ENCODE data around the gene SPATA31C1.

Gene SPATA31C1

GRCh38 chr9:87954230-87954629, 36.5 kb downstream of the SPATA31C1 start (continued):
- TF ChIP-seq ZNF565 (CRISPR knock-in tag; conservative IDR thresholded peaks at IDR 0.05; ENCODE audit: low read depth) (no peak), GLIS3 (CRISPR knock-in tag; IDR thresholded peaks at IDR 0.05) (no peak)

DNA sequence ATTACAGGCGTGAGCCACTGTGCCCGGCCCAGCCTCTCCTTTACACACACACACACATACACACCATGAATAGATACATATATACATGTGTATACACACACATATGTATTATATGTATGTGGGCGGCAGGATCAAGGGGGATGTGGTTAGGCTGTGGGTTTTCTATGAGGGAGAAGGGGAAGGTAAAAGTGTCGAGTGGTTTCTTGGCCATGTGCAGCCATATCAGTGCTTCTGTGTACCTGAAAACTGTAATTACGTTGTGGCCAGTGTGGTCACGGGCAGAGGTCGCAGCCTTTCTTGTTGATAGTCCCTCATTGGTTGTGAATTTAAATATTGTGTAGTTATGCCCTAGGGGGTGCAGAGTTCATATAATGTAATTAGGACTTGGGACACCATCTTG, 40.1 kb downstream of the SPATA31C1 start:
- ATAC-seq: no peak
- TF ChIP-seq, protein P1, sequence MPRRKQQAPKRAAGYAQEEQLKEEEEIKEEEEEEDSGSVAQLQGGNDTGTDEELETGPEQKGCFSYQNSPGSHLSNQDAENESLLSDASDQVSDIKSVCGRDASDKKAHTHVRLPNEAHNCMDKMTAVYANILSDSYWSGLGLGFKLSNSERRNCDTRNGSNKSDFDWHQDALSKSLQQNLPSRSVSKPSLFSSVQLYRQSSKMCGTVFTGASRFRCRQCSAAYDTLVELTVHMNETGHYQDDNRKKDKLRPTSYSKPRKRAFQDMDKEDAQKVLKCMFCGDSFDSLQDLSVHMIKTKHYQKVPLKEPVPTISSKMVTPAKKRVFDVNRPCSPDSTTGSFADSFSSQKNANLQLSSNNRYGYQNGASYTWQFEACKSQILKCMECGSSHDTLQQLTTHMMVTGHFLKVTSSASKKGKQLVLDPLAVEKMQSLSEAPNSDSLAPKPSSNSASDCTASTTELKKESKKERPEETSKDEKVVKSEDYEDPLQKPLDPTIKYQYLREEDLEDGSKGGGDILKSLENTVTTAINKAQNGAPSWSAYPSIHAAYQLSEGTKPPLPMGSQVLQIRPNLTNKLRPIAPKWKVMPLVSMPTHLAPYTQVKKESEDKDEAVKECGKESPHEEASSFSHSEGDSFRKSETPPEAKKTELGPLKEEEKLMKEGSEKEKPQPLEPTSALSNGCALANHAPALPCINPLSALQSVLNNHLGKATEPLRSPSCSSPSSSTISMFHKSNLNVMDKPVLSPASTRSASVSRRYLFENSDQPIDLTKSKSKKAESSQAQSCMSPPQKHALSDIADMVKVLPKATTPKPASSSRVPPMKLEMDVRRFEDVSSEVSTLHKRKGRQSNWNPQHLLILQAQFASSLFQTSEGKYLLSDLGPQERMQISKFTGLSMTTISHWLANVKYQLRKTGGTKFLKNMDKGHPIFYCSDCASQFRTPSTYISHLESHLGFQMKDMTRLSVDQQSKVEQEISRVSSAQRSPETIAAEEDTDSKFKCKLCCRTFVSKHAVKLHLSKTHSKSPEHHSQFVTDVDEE (CRISPR knock-in tag; IDR thresholded peaks at IDR 0.05): no peak
- TF ChIP-seq ZNF565 (CRISPR knock-in tag; conservative IDR thresholded peaks at IDR 0.05; ENCODE audit: low read depth) (no peak), ZNF8 (CRISPR knock-in tag; IDR thresholded peaks at IDR 0.05) (no peak), ESRRG (CRISPR knock-in tag; IDR thresholded peaks at IDR 0.05) (no peak), BACH2 (CRISPR knock-in tag; IDR thresholded peaks at IDR 0.05; ENCODE audit: borderline replicate concordance) (no peak), OSR1 (CRISPR knock-in tag; IDR thresholded peaks at IDR 0.05) (no peak), PATZ1 (CRISPR knock-in tag; IDR thresholded peaks at IDR 0.05; ENCODE audit: borderline replicate concordance) (no peak), ZNF70 (CRISPR knock-in tag; IDR thresholded peaks at IDR 0.05) (no peak), TOX (CRISPR knock-in tag; IDR thresholded peaks at IDR 0.05; ENCODE audit: borderline replicate concordance) (no peak), ARNTL (CRISPR knock-in tag; IDR thresholded peaks at IDR 0.05; ENCODE audit: borderline replicate concordance, low read depth) (no peak), SNAI2 (CRISPR knock-in tag; IDR thresholded peaks at IDR 0.05) (no peak), ZFP3 (CRISPR knock-in tag; IDR thresholded peaks at IDR 0.05) (no peak)
- TF ChIP-seq, protein P2, sequence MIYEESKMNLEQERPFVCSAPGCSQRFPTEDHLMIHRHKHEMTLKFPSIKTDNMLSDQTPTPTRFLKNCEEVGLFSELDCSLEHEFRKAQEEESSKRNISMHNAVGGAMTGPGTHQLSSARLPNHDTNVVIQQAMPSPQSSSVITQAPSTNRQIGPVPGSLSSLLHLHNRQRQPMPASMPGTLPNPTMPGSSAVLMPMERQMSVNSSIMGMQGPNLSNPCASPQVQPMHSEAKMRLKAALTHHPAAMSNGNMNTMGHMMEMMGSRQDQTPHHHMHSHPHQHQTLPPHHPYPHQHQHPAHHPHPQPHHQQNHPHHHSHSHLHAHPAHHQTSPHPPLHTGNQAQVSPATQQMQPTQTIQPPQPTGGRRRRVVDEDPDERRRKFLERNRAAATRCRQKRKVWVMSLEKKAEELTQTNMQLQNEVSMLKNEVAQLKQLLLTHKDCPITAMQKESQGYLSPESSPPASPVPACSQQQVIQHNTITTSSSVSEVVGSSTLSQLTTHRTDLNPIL (CRISPR knock-in tag; IDR thresholded peaks at IDR 0.05; ENCODE audit: low read depth): no peak

GRCh38 chr9:87958591-87958990, 40.8 kb downstream of the SPATA31C1 start:
- ATAC-seq: no peak
- no peak for TF ChIP-seq ZNF8 (CRISPR knock-in tag; IDR thresholded peaks at IDR 0.05)
- no peak for TF ChIP-seq TCF4 (CRISPR knock-in tag; IDR thresholded peaks at IDR 0.05; ENCODE audit: borderline replicate concordance)
- no peak for TF ChIP-seq PPARA (CRISPR knock-in tag; IDR thresholded peaks at IDR 0.05; ENCODE audit: borderline replicate concordance)
- TF ChIP-seq, protein P1 (CRISPR knock-in tag; IDR thresholded peaks at IDR 0.05): no peak
- no peak for TF ChIP-seq OSR1 (CRISPR knock-in tag; IDR thresholded peaks at IDR 0.05)
- TF ChIP-seq, protein P3, sequence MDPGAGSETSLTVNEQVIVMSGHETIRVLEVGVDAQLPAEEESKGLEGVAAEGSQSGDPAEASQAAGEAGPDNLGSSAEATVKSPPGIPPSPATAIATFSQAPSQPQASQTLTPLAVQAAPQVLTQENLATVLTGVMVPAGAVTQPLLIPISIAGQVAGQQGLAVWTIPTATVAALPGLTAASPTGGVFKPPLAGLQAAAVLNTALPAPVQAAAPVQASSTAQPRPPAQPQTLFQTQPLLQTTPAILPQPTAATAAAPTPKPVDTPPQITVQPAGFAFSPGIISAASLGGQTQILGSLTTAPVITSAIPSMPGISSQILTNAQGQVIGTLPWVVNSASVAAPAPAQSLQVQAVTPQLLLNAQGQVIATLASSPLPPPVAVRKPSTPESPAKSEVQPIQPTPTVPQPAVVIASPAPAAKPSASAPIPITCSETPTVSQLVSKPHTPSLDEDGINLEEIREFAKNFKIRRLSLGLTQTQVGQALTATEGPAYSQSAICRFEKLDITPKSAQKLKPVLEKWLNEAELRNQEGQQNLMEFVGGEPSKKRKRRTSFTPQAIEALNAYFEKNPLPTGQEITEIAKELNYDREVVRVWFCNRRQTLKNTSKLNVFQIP (CRISPR knock-in tag; IDR thresholded peaks at IDR 0.05; ENCODE audit: borderline replicate concordance, low read depth): no peak
- TF ChIP-seq ZC3H10 (CRISPR knock-in tag; IDR thresholded peaks at IDR 0.05): no peak
- no peak for TF ChIP-seq CSDC2 (CRISPR knock-in tag; IDR thresholded peaks at IDR 0.05)
- no peak for TF ChIP-seq ISL1 (CRISPR knock-in tag; IDR thresholded peaks at IDR 0.05)
- TF ChIP-seq, protein P4, sequence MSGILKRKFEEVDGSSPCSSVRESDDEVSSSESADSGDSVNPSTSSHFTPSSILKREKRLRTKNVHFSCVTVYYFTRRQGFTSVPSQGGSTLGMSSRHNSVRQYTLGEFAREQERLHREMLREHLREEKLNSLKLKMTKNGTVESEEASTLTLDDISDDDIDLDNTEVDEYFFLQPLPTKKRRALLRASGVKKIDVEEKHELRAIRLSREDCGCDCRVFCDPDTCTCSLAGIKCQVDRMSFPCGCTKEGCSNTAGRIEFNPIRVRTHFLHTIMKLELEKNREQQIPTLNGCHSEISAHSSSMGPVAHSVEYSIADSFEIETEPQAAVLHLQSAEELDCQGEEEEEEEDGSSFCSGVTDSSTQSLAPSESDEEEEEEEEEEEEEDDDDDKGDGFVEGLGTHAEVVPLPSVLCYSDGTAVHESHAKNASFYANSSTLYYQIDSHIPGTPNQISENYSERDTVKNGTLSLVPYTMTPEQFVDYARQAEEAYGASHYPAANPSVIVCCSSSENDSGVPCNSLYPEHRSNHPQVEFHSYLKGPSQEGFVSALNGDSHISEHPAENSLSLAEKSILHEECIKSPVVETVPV (CRISPR knock-in tag; IDR thresholded peaks at IDR 0.05): no peak
- no peak for TF ChIP-seq ARNTL (CRISPR knock-in tag; IDR thresholded peaks at IDR 0.05; ENCODE audit: borderline replicate concordance, low read depth)
- no peak for TF ChIP-seq TOX (CRISPR knock-in tag; IDR thresholded peaks at IDR 0.05; ENCODE audit: borderline replicate concordance)
- no peak for TF ChIP-seq ZFP30 (CRISPR knock-in tag; IDR thresholded peaks at IDR 0.05)
- TF ChIP-seq, protein P2 (CRISPR knock-in tag; IDR thresholded peaks at IDR 0.05; ENCODE audit: low read depth): no peak
- no peak for TF ChIP-seq RARB (CRISPR knock-in tag; IDR thresholded peaks at IDR 0.05)
- no peak for TF ChIP-seq ESRRG (CRISPR knock-in tag; IDR thresholded peaks at IDR 0.05)
- no peak for TF ChIP-seq PATZ1 (CRISPR knock-in tag; IDR thresholded peaks at IDR 0.05; ENCODE audit: borderline replicate concordance)

Measured in SK-N-SH treated with all-trans-retinoic acid at 6 μM for 48 hours (cell line).